ENCODE measurements around the gene GBE1.

The GBE1 gene

GRCh38 chr3:81530180-81530939, 231.1 kb downstream of the GBE1 start:
- no peak for TF ChIP-seq CTCF (conservative IDR thresholded peaks at IDR 0.05; ENCODE audit: low read depth)
- H3K27ac ChIP-seq: no peak overlapping the region
- ChIA-PET CTCF (interaction anchor here (0.5 kb wide), 1 partner anchor 136 kb away, joined by 3 read pairs; no protein-coding TSS in a partner anchor), POLR2A (ENCODE audit: low non-redundant PET) (no interaction called here)
- DNase-seq (ENCODE audit: low spot score): no peak

DNA sequence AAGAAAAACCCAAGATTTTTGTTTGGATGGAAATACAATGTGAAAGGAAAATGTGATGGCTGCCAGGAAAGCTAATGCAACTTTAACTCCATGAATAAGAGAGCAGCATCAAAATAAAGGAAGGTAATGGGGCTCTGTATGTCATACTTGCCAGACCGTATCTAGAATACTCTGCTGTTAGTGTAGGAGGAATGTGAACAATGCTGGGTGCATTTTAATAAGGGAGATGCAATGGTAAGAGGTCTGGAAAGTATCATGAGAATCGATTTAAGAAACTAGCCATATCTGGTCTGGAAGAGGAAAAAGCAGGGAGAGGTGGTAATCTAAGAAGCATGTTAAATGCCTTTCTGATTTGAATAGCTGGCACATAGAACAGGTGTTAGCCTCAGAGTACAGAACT, 239.6 kb downstream of the GBE1 start:
- no peak overlapping the region for H3K27ac ChIP-seq
- ChIA-PET CTCF (no interaction called here), POLR2A (ENCODE audit: low non-redundant PET) (no interaction called here)
- DNase-seq (ENCODE audit: low spot score): no peak
- no peak for TF ChIP-seq CTCF (conservative IDR thresholded peaks at IDR 0.05; ENCODE audit: low read depth)

DNA sequence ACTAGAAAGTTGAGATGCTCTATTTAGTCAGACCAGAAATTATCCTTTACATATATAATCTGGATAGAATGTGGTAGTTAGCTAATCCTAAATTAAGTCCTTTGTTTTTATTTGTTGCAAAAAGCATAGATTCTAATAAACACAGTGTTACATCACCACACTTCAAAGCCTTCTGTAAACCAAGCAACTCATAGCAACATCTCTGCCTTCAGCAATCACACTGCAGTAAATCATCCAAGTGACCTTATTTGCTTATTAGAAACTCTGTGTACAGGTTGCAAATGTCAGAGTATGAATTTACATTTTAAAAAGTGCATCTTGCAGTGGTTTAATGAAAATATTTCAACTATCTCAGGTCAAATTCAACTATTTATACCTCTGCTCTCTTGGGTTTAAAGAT, 242.5 kb downstream of the GBE1 start:
- no peak overlapping the region for H3K27ac ChIP-seq
- ChIA-PET CTCF (no interaction called here), POLR2A (ENCODE audit: low non-redundant PET) (no interaction called here)
- DNase-seq (ENCODE audit: low spot score): no peak
- TF ChIP-seq CTCF (conservative IDR thresholded peaks at IDR 0.05; ENCODE audit: low read depth): no peak

GRCh38 chr3:81516042-81516441, 245.4 kb downstream of the GBE1 start:
- H3K27ac ChIP-seq: no peak overlapping the region
- TF ChIP-seq CTCF (conservative IDR thresholded peaks at IDR 0.05; ENCODE audit: low read depth): no peak
- CTCF ChIA-PET: no interaction called here
- no peak for DNase-seq (ENCODE audit: low spot score)
- POLR2A ChIA-PET (ENCODE audit: low non-redundant PET): no interaction called here

DNA sequence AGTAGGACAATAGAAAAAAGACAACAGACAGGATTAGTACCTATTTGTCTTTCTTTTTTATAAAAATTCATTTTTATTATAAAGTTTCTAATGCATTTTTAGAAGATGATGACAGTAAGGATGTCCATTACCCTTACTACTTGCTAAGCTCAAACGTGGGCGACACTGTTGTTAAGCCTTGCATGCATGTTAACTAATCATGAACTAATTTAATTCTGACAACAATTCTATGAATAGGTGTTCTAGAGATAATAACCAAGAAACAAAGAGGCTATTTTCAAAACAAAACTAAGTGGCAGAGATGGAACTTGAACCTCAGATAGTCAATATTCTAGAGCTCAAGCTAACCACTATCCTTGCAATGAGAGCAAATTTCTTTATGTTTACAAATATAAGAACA, 247.9 kb downstream of the GBE1 start:
- H3K27ac ChIP-seq: no peak overlapping the region
- DNase-seq (ENCODE audit: low spot score): no peak
- no peak for TF ChIP-seq CTCF (conservative IDR thresholded peaks at IDR 0.05; ENCODE audit: low read depth)
- POLR2A ChIA-PET (ENCODE audit: low non-redundant PET): no interaction called here
- CTCF ChIA-PET: no interaction called here

DNA sequence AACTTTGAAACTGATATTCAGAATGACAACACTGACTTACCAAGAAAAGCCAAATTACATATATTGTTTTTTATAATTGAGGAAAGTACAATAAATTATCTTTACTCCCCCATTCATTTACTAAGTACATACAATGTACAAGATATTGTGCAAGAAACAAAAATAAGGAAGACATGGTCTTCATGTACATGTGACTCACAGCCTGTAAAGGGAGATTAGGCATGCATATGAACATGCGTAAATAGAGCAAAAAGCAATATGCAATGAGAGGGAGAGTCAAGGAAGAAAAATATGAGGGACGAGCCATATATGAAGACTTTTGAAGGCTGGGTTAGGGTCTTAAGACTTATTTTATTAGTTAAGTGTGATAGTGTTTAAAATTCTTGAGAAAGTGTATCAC, 258.4 kb downstream of the GBE1 start:
- ChIA-PET CTCF (no interaction called here), POLR2A (ENCODE audit: low non-redundant PET) (no interaction called here)
- TF ChIP-seq CTCF (conservative IDR thresholded peaks at IDR 0.05; ENCODE audit: low read depth): no peak
- no peak for DNase-seq (ENCODE audit: low spot score)
- H3K27ac ChIP-seq: no peak overlapping the region

All from RWPE1 (cell line).